ENCODE data around the gene BIRC5.
A peak's percentile ranks its signal among the peaks of the same experiment; 100 is the strongest.

Gene BIRC5

GRCh38 chr17:78184351-78184750 is 29.7 kb upstream of the BIRC5 start:
- DNase-seq, result no peak

DNA sequence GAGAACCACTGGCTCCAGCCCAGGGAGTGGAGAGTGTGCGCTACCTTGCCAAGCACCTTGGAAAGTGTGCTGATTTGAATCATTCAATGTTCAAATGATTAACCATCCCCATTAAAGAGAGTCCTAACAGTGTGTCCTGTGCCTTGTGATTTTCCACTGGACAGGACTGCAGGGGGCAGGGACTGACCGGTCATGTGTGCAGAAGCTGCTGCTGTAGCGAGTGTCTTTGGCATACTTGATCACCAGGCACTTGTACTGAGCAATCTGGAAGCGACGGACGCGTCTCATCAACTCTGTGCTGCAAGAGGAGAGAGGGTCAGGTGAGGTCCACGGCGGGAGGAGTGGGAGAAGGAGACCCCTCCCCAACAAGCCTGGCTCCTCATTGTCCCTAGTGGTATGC is 29.2 kb upstream of the BIRC5 start:
- no peak for DNase-seq

DNA sequence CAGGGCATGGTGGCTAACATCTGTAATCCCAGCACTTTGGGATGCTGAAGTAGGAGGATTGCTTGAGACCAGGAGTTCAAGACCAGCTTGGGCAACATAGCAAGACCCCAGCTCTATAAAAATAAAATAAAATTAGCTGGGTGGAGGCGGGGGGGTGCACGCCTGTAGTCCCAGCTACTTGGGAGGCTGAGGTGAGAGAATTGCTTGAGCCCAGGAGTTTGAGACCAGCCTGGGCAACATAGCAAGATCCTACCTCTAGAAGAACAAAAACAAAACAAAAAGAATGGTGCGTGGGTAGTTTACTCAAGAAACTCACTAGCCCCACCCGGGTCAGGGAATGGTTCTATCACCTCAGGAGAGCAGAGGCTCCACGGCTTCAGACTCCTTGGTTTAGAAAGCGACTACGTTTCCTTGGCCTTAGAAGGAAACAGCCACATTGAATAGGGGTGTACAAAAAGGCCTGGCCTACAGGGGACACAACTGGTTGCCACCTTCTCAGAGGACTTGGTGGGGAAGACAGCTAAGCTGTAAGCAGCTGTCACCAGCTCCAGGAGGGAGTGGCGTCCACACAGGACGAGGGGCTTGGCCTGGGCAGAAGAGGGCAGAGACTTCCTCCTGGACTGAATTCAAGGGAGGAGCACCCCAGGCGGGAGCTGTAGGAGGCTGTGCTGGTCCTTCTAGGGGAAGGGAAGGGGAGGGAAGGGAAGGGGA is 27.9 kb upstream of the BIRC5 start:
- DNase-seq, result peak; percentile 63

DNA sequence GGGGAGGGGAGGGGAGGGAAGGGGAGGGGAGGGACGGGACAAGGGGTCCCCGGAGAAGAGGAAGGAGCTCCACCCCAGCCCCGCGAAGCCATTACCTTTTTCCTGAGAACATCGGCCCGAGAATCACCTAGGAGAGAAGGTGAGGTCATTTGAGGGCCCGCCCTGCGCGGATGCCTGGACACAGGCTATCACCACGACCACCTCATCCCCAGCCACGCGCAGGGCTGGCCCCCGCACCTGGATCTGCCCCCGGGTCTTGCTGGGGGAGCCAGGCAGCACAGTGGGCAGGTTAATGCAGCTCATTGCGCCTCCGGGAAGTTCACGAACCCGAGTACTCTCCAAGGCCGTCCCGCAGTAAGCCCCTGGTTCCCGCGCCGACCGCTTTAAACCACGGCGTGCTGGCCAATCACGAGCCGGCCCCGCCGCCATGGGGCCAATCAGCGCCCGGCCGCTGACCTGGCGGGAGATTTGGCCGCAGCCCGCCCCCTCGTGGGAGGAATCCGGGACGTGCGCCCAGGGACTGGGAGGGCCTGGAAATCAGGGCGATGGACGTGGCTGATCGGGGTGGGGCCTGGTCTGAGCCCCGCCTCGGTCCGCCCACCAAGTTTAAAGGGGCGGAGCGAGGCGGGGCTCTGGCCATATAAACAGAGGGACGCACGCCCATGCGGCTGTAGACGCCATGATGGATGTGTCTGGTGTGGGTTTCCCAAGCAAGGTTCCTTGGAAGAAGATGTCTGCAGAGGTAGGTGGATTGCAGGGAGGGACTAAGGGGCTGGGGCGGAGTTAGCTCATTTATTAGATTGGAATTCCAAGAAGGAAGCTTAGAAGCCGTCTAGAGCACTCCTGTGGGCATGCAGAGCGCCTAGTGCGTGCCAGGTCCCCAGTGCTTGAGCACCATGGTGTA is 27.1 kb upstream of the BIRC5 start, which contains the start of the genes AFMID and TK1:
AFMID (plus strand) TSS at position 671 of the 904 bp plus-strand sequence; CDS start at position 680, 9 bp downstream.
TK1 (minus strand) TSS at position 361 of the 904 bp plus-strand sequence; CDS start at position 303, 58 bp downstream.
- peak; percentile 100 for DNase-seq

- DNase-seq, result no peak
Observed at GRCh38 chr17:78196716-78197115, 17.3 kb upstream of the BIRC5 start.

GRCh38 chr17:78197147-78197832 is 16.8 kb upstream of the BIRC5 start:
- DNase-seq, result no peak

DNA sequence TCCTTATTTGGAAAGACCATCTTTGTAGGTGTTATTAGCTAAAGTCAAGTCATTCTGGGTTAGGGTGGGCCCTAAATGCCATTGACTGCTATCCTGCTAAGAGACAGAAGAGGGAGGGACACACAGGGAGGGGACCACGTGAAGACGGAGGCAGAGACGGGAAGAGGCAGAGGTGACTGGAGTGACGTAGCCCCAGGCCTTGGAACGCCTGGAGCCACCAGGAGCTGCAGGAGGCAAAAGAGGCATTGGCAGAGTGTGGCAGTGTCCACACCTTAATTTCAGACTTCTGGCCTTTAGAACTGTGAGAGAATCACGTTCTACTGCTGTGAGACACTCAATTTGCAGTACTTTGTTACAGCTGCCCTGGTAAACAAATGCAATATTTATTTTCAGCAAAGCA is 13.6 kb upstream of the BIRC5 start:
- DNase-seq, result no peak

GRCh38 chr17:78202666-78203065 is 11.4 kb upstream of the BIRC5 start:
- DNase-seq, result no peak

DNA sequence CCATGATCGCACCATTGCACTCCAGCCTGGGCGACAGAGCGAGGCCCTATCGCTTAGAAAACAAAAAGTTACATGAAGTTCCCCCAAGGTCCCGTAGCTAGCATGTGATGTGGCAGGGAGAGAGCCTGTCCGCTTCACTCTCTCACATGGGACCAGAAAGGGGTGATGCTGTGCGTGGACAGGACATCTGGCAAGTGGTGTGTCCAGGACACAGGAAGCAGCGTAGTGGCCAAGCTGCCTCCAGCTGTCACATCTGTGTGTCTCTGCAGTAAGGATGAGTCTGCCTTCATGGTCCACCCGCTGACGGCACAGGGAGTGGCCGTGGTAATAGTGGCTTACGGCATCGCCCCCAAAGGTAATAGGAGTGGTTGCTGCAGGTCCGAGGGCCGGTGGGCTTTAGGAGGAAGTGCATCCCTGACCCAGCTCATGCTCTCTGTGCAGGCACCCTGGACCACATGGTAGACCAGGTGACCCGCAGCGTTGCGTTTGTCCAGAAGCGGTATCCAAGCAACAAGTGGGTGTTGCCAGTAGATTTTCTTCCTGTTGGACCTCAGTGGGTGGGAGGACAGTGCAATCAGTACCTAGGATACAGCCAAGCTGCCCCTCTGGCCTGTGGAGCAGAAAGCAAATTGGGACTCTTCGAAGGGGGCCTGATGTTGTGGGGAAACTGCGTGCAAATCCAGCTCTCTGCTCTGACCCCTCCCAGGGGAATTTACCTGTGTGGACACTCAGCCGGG is 9.5 kb upstream of the BIRC5 start:
- DNase-seq, result no peak

- DNase-seq, result no peak
Observed at GRCh38 chr17:78205124-78205775, 8.8 kb upstream of the BIRC5 start.

DNA sequence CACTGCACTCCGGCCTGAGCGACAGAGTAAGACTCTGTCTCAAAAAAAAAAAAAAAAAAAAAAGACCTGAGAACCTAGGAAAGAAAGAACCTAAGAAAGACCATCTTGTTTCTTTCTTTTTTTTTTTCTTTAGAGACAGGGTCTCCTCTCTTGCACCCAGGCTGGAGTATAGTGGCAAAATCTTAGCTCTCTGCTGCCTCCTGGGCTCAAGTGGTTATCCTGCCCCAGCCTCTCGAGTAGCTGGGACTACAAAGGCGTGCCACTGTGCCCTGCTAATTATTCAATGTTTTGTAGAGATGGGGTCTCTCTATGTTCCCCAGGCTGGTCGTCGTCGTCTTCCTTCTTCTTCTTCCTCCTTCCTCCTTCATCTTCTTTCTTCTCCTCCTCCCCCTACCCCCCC is 7.8 kb upstream of the BIRC5 start:
- DNase-seq, result no peak

GRCh38 chr17:78208486-78208885 is 5.6 kb upstream of the BIRC5 start:
- DNase-seq, result no peak

- no peak for DNase-seq
Observed at GRCh38 chr17:78210111-78210510, 3.9 kb upstream of the BIRC5 start.

DNA sequence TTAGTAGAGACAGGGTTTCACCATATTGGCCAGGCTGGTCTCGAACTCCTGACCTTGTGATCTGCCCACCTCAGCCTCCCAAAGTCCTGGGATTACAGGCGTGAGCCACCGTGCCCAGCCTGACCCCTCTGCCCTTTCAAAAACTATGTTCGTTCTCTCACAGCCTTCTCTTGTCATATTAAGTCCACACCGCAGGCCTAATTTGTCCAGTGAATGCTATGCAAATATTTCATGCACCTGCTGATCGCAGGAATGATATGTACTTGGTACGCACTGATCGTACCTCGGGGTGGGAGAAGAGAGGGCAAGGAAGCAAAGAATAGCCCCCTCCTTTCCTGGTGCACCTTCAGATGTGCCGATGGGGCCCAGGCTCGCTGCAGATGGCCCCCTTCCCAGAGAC is 3.0 kb upstream of the BIRC5 start:
- no peak for DNase-seq

DNA sequence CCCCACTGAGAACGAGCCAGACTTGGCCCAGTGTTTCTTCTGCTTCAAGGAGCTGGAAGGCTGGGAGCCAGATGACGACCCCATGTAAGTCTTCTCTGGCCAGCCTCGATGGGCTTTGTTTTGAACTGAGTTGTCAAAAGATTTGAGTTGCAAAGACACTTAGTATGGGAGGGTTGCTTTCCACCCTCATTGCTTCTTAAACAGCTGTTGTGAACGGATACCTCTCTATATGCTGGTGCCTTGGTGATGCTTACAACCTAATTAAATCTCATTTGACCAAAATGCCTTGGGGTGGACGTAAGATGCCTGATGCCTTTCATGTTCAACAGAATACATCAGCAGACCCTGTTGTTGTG is 631 bp downstream of the BIRC5 start:
- DNase-seq, result no peak

DNA sequence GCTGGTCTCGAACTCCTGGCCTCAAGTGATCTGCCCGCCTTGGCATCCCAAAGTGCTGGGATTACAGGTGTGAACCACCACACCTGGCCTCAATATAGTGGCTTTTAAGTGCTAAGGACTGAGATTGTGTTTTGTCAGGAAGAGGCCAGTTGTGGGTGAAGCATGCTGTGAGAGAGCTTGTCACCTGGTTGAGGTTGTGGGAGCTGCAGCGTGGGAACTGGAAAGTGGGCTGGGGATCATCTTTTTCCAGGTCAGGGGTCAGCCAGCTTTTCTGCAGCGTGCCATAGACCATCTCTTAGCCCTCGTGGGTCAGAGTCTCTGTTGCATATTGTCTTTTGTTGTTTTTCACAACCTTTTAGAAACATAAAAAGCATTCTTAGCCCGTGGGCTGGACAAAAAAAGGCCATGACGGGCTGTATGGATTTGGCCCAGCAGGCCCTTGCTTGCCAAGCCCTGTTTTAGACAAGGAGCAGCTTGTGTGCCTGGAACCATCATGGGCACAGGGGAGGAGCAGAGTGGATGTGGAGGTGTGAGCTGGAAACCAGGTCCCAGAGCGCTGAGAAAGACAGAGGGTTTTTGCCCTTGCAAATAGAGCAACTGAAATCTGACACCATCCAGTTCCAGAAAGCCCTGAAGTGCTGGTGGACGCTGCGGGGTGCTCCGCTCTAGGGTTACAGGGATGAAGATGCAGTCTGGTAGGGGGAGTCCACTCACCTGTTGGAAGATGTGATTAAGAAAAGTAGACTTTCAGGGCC is 5.5 kb downstream of the BIRC5 start:
- no peak for DNase-seq

GRCh38 chr17:78223061-78223460 is 9.0 kb downstream of the BIRC5 start:
- no peak for DNase-seq

- DNase-seq, result no peak
Observed at GRCh38 chr17:78223765-78224164, 9.7 kb downstream of the BIRC5 start.

DNA sequence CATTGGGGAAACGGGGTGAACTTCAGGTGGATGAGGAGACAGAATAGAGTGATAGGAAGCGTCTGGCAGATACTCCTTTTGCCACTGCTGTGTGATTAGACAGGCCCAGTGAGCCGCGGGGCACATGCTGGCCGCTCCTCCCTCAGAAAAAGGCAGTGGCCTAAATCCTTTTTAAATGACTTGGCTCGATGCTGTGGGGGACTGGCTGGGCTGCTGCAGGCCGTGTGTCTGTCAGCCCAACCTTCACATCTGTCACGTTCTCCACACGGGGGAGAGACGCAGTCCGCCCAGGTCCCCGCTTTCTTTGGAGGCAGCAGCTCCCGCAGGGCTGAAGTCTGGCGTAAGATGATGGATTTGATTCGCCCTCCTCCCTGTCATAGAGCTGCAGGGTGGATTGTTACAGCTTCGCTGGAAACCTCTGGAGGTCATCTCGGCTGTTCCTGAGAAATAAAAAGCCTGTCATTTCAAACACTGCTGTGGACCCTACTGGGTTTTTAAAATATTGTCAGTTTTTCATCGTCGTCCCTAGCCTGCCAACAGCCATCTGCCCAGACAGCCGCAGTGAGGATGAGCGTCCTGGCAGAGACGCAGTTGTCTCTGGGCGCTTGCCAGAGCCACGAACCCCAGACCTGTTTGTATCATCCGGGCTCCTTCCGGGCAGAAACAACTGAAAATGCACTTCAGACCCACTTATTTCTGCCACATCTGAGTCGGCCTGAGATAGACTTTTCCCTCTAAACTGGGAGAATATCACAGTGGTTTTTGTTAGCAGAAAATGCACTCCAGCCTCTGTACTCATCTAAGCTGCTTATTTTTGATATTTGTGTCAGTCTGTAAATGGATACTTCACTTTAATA is 10.4 kb downstream of the BIRC5 start:
- no peak for DNase-seq

DNA sequence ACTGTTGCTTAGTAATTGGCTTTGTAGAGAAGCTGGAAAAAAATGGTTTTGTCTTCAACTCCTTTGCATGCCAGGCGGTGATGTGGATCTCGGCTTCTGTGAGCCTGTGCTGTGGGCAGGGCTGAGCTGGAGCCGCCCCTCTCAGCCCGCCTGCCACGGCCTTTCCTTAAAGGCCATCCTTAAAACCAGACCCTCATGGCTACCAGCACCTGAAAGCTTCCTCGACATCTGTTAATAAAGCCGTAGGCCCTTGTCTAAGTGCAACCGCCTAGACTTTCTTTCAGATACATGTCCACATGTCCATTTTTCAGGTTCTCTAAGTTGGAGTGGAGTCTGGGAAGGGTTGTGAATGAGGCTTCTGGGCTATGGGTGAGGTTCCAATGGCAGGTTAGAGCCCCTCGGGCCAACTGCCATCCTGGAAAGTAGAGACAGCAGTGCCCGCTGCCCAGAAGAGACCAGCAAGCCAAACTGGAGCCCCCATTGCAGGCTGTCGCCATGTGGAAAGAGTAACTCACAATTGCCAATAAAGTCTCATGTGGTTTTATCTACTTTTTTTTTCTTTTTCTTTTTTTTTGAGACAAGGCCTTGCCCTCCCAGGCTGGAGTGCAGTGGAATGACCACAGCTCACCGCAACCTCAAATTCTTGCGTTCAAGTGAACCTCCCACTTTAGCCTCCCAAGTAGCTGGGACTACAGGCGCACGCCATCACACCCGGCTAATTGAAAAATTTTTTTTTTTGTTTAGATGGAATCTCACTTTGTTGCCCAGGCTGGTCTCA is 11.2 kb downstream of the BIRC5 start:
- DNase-seq, result no peak
